Activated T-helper 17 cell treated with anti-CD3 and anti-CD28 coated beads, Interleukin-2, amount 50 U/mL, for 72 hours (primary cell): ENCODE results near the gene SAMD14. TPM values are rescaled to one million over a fixed set of nuclear protein-coding genes. Genes with fewer than 3 reads are reported as not detected.

ENCODE experiments used
- ATAC-seq: fragments of 150-1000 bp; cut with Tn5 transposase; replicated peaks from 2 replicates; pipeline ENCODE4 v1.10.0; 2021; ENCODE audit warnings: mild to moderate bottlenecking, moderate library complexity
- H3K27ac Mint-ChIP-seq: one replicate; pipeline ENCODE4 v1.8.0; 2022; ENCODE audit warnings: mixed read lengths
- H3K27me3 Mint-ChIP-seq: one replicate; pipeline ENCODE4 v1.8.0; 2022; ENCODE audit warnings: mixed read lengths
- H3K36me3 Mint-ChIP-seq: one replicate; pipeline ENCODE4 v1.8.0; 2022; ENCODE audit warnings: low read depth, mild to moderate bottlenecking, mixed read lengths
- H3K4me1 Mint-ChIP-seq: one replicate; pipeline ENCODE4 v1.8.0; 2022; ENCODE audit warnings: mixed read lengths
- H3K4me3 Mint-ChIP-seq: one replicate; pipeline ENCODE4 v1.8.0; 2022; ENCODE audit warnings: mild to moderate bottlenecking, mixed read lengths
- H3K9me3 Mint-ChIP-seq: one replicate; pipeline ENCODE4 v1.8.0; 2022; ENCODE audit warnings: mixed read lengths
- total RNA-seq, 2 donors: library from RNA; stranded (reverse); gene quantifications; one replicate each; pipeline ENCODE4 v1.2.3, GENCODE V29; 2022

Gene SAMD14
- total RNA-seq, 2 donors from 2014 or later = 0.84 to 6.9 TPM

GRCh38 chr17:50146927-50147665 lies 17.1 kb upstream of the SAMD14 start:
- no peaks in the 10 kb centered on the region for H3K27me3 Mint-ChIP-seq
- no peaks in the 10 kb centered on the region for H3K9me3 Mint-ChIP-seq
- peak overlapping the region; percentile 98 for H3K4me3 Mint-ChIP-seq
- peaks cover 40% of the 10 kb centered on the region for H3K4me1 Mint-ChIP-seq
- ATAC-seq = no peak
- H3K27ac Mint-ChIP-seq = peak overlapping the region; percentile 95
- H3K36me3 Mint-ChIP-seq = peaks cover 86% of the 10 kb centered on the region

GRCh38 chr17:50146230-50146926 lies 16.4 kb upstream of the SAMD14 start:
- no peak for ATAC-seq
- peak overlapping the region; percentile 95 for H3K27ac Mint-ChIP-seq

GRCh38 chr17:50145532-50146229 lies 15.7 kb upstream of the SAMD14 start:
- Mint-ChIP-seq H3K27ac (peak overlapping the region; percentile 95), H3K36me3 (peaks cover 90% of the 10 kb centered on the region), H3K9me3 (no peaks in the 10 kb centered on the region), H3K4me1 (peaks cover 54% of the 10 kb centered on the region), H3K4me3 (peak overlapping the region; percentile 98), H3K27me3 (no peaks in the 10 kb centered on the region)
- no peak for ATAC-seq

More at GRCh38 chr17:50146230-50146926, 16.4 kb upstream of the SAMD14 start:
- H3K4me3 Mint-ChIP-seq = peak overlapping the region; percentile 98
- peaks cover 47% of the 10 kb centered on the region for H3K4me1 Mint-ChIP-seq
- no peaks in the 10 kb centered on the region for H3K27me3 Mint-ChIP-seq
- peaks cover 90% of the 10 kb centered on the region for H3K36me3 Mint-ChIP-seq
- H3K9me3 Mint-ChIP-seq = no peaks in the 10 kb centered on the region

DNA sequence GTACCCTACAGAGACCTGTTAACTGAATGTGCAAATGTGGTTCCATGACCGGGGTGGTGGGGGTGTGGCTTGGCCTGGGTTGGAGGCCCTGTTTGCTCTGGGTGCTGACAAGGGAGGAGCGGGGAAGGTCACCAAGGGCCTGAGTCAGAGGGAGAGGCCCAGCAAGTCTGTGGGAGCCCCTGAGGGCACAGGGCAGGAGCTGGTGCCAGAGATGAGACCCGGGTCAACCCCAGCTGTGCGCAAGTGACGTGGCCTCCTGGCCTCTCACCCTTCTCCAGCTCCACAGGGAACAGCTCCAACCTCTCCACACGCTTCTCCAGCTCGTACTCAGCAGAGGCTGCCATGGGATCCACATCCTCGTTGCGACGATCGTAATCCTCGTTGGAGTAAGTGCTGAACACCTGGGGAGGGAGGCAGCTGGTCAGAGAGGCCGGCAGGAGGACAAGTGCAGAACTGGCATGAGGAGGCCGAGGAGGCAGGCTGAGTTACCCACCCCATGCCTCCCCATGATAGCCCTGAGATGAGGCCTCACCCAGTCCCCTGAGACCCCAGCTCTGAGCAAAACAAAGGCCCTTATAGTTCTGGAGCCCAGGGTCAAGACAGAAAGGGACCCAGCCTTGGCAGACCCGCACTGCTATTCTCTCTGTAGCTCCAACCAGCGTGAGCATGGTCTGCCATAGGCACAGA lies 15.0 kb upstream of the SAMD14 start:
- Mint-ChIP-seq H3K36me3 (peaks cover 94% of the 10 kb centered on the region), H3K4me3 (peak overlapping the region; percentile 98), H3K4me1 (peaks cover 61% of the 10 kb centered on the region), H3K27ac (peak overlapping the region; percentile 95), H3K9me3 (no peaks in the 10 kb centered on the region), H3K27me3 (no peaks in the 10 kb centered on the region)
- ATAC-seq = peak; percentile 11

DNA sequence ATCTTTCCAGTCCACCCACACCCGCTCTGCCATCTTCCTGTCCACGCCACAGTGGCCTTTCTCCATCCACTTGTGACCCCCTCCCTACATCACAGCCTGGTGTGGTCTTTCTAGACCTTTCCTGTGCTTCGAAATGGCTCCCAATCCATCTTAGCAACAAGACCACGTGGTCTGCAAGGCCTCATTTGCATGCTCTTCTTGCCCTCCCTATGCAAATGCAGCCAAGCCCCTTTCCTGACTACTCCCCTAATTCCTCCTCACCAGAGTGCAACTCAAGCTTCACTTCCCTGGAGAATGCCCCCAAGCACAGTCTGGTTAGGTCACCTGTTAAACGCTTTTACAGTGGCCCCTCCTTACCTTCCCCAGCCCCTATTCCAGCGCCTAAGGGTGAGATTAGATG lies 14.4 kb upstream of the SAMD14 start:
- Mint-ChIP-seq H3K4me3 (peak overlapping the region; percentile 98), H3K4me1 (peaks cover 66% of the 10 kb centered on the region), H3K9me3 (no peaks in the 10 kb centered on the region), H3K27me3 (no peaks in the 10 kb centered on the region), H3K36me3 (peaks cover 100% of the 10 kb centered on the region), H3K27ac (peak overlapping the region; percentile 95)
- no peak for ATAC-seq

DNA sequence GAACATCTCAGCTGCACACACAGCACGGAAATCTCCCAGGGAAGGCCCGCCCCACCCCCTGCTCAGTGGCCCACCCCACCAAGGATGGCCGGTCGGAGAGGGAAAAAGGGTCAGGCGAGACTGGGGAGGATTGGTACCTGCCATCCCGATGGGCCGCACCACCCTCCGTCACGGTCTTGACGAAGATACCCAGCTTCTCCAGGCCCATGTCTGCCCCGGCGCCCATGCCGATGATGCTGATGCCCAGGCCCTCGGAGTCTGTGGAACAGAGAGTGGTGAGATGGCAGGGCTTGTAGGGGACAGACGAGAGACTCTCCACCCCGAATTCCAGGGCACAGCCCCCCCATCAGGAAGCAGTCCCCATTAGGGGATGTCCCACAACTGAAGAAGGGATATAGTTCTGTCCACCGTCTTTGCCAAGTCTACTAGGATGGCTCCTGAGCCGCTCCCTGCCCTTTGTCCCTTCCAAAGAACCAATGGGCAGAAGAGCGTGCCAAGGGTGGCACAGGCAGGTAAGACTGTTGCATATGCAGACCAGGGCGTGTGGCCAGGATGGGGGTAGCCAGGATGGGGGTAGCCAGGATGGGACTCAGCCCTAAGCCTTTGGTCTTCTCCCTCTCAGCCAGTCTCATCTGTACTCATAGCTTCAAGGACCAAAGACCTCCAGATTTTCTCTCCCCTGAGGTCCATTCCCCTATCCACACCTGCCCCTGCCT lies 13.7 kb upstream of the SAMD14 start:
- H3K27ac Mint-ChIP-seq = peak overlapping the region; percentile 95
- peak overlapping the region; percentile 98 for H3K4me3 Mint-ChIP-seq
- peaks cover 66% of the 10 kb centered on the region for H3K4me1 Mint-ChIP-seq
- no peaks in the 10 kb centered on the region for H3K27me3 Mint-ChIP-seq
- H3K9me3 Mint-ChIP-seq = no peaks in the 10 kb centered on the region
- H3K36me3 Mint-ChIP-seq = peaks cover 100% of the 10 kb centered on the region
- no peak for ATAC-seq

- H3K27me3 Mint-ChIP-seq = no peaks in the 10 kb centered on the region
- peak overlapping the region; percentile 98 for H3K4me3 Mint-ChIP-seq
- H3K36me3 Mint-ChIP-seq = peaks cover 100% of the 10 kb centered on the region
Measured at GRCh38 chr17:50141745-50142110, 11.8 kb upstream of the SAMD14 start.

GRCh38 chr17:50141026-50141744 lies 11.2 kb upstream of the SAMD14 start:
- Mint-ChIP-seq H3K9me3 (no peaks in the 10 kb centered on the region), H3K4me3 (peak overlapping the region; percentile 98), H3K27me3 (no peaks in the 10 kb centered on the region), H3K27ac (peak overlapping the region; percentile 80), H3K4me1 (peaks cover 70% of the 10 kb centered on the region), H3K36me3 (peaks cover 100% of the 10 kb centered on the region)
- no peak for ATAC-seq

More at GRCh38 chr17:50141745-50142110, 11.8 kb upstream of the SAMD14 start:
- H3K27ac Mint-ChIP-seq = peak overlapping the region; percentile 80
- H3K4me1 Mint-ChIP-seq = peaks cover 70% of the 10 kb centered on the region
- H3K9me3 Mint-ChIP-seq = no peaks in the 10 kb centered on the region
- ATAC-seq = peak; percentile 15

- Mint-ChIP-seq H3K27me3 (no peaks in the 10 kb centered on the region), H3K36me3 (peaks cover 100% of the 10 kb centered on the region), H3K27ac (peak overlapping the region; percentile 78), H3K4me3 (peak overlapping the region; percentile 98), H3K4me1 (peaks cover 62% of the 10 kb centered on the region), H3K9me3 (no peaks in the 10 kb centered on the region)
- peak; percentile 86 for ATAC-seq
Measured at GRCh38 chr17:50139950-50140885, 10.3 kb upstream of the SAMD14 start.

GRCh38 chr17:50139185-50139783 lies 9.3 kb upstream of the SAMD14 start:
- ATAC-seq = no peak
- Mint-ChIP-seq H3K4me3 (peak overlapping the region; percentile 98), H3K27ac (peak overlapping the region; percentile 78), H3K27me3 (no peaks in the 10 kb centered on the region), H3K4me1 (peaks cover 57% of the 10 kb centered on the region), H3K36me3 (peaks cover 91% of the 10 kb centered on the region), H3K9me3 (no peaks in the 10 kb centered on the region)

GRCh38 chr17:50137042-50137441 lies 7.1 kb upstream of the SAMD14 start:
- Mint-ChIP-seq H3K27me3 (no peaks in the 10 kb centered on the region), H3K4me3 (no peak overlapping the region), H3K27ac (peak overlapping the region; percentile 43), H3K9me3 (no peaks in the 10 kb centered on the region), H3K4me1 (peaks cover 44% of the 10 kb centered on the region), H3K36me3 (peaks cover 73% of the 10 kb centered on the region)
- no peak for ATAC-seq

GRCh38 chr17:50136096-50136687 lies 6.2 kb upstream of the SAMD14 start:
- H3K4me3 Mint-ChIP-seq = no peak overlapping the region
- no peaks in the 10 kb centered on the region for H3K9me3 Mint-ChIP-seq
- H3K4me1 Mint-ChIP-seq = peaks cover 41% of the 10 kb centered on the region
- H3K36me3 Mint-ChIP-seq = peaks cover 64% of the 10 kb centered on the region
- no peaks in the 10 kb centered on the region for H3K27me3 Mint-ChIP-seq
- ATAC-seq = no peak
- peak overlapping the region; percentile 25 for H3K27ac Mint-ChIP-seq
